Measurements from ENCODE around the gene SYNC. TPM values are rescaled to one million over a fixed set of nuclear protein-coding genes. Genes with fewer than 3 reads are reported as not detected.
A peak's percentile ranks its signal among the peaks of the same experiment; 100 is the strongest.

The SYNC gene
- total RNA-seq, 5 donors from 2014 or later (not counting 1 experiment from before 2014, with no cell fraction given), result 0.07 TPM; not detected in 4

DNA sequence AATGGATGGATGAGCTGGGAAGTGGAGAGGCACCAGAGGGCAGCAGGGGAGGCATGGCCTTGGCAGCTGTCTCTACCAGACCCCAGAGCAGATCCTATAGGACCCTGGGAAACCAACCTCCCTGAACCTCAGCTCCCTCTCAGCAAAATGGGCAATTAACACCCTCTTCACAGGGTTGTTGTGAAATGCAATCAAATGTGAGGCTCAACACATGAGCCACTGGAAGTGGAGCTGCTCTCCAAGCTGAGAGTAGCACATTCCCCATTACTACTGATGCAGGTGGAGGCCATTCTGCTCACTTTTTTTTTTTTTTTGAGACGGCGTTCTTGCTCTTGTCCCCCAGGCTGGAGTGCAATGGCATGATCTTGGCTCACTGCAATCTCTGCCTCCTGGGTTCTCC lies 6.5 kb upstream of the SYNC start:
- no peak overlapping the region for H3K4me3 Mint-ChIP-seq
- H3K27me3 Mint-ChIP-seq, result peaks cover 22 to 26% of the 10 kb centered on the region in 2 donors
- Histone ChIP-seq H3K36me3 (ENCODE audit: control insufficient read depth in 2 of 2, extremely low read depth in 1 of 2, insufficient read depth in 1 of 2, low read length in 1 of 2) (no peaks in the 10 kb centered on the region), H3K9me3 (no peaks in the 10 kb centered on the region), H3K4me1 (ENCODE audit: control insufficient read depth in 1 of 2, extremely low read depth in 1 of 2, insufficient read depth in 2 of 2, low read length in 2 of 2) (peaks cover 0 to 9% of the 10 kb centered on the region in 2 experiments), H3K27me3 (replicated peaks in 1 of 2; ENCODE audit: control insufficient read depth in 2 of 2, extremely low read depth in 1 of 2, insufficient read depth in 2 of 2, low read length in 1 of 2) (peaks cover 0 to 32% of the 10 kb centered on the region in 2 experiments), H3K4me3 (ENCODE audit: control insufficient read depth in 1 of 2, extremely low read depth in 1 of 2, low read length in 1 of 2) (no peak overlapping the region), H3K27ac (ENCODE audit: low read length) (no peak overlapping the region)
- ChIA-PET POLR2A (no interaction called here), CTCF (interaction anchor here (0.6 to 2.4 kb wide), 3 partner anchors 64 to 188 kb away, joined by 3 to 8 read pairs (median 6); no protein-coding TSS in a partner anchor)
- no peak for DNase-seq
- H3K9me3 Mint-ChIP-seq, result no peaks in the 10 kb centered on the region
- H3K27ac Mint-ChIP-seq, result no peak overlapping the region
- ATAC-seq (replicated peaks in 1 of 4), result no peak
- peaks cover 0 to 5% (median 3%) of the 10 kb centered on the region in 3 donors for H3K4me1 Mint-ChIP-seq
- WGBS (ENCODE audit: insufficient coverage), result no CpG with 5 or more reads among the region's 2 CpGs
- H3K36me3 Mint-ChIP-seq, result peaks cover 4% of the 10 kb centered on the region

DNA sequence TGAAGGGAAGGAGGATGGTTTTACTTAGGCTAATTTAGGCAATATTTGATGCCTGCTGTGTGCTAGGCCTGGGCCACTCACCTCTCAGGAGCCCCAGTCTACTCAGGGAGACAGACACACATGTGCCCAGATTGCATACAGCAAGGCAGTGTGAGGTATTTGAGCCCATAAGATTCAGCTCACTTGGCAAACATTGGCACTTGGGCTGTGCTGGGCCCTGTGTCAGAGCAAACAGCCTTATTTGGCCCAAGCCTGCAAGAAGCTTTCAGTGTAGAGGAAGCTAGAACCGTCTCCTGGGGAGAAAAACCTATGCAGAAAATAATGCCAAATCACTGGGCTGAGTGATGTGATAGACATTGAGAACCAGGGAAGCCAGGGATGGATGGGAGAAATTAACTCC lies 3.9 kb upstream of the SYNC start:
- POLR2A ChIA-PET, result no interaction called here
- H3K36me3 ChIP-seq (ENCODE audit: control insufficient read depth in 2 of 2, extremely low read depth in 1 of 2, insufficient read depth in 1 of 2, low read length in 1 of 2), result no peaks in the 10 kb centered on the region
- peaks cover 0 to 15% of the 10 kb centered on the region in 2 experiments for H3K4me1 ChIP-seq (ENCODE audit: control insufficient read depth in 1 of 2, extremely low read depth in 1 of 2, insufficient read depth in 2 of 2, low read length in 2 of 2)
- H3K4me1 Mint-ChIP-seq, result peaks cover 9 to 13% (median 9%) of the 10 kb centered on the region in 3 donors
- ATAC-seq (replicated peaks in 1 of 4) (no peak), DNase-seq (no peak)
- H3K27ac Mint-ChIP-seq, result no peak overlapping the region
- peaks cover 35 to 43% of the 10 kb centered on the region in 2 donors for H3K27me3 Mint-ChIP-seq
- 90% methylated on average over 1 of the region's 1 CpG for WGBS (ENCODE audit: insufficient coverage)
- peaks cover 0 to 51% of the 10 kb centered on the region in 2 experiments for H3K27me3 ChIP-seq (replicated peaks in 1 of 2; ENCODE audit: control insufficient read depth in 2 of 2, extremely low read depth in 1 of 2, insufficient read depth in 2 of 2, low read length in 1 of 2)
- H3K4me3 ChIP-seq (ENCODE audit: control insufficient read depth in 1 of 2, extremely low read depth in 1 of 2, low read length in 1 of 2), result no peak overlapping the region
- H3K9me3 Mint-ChIP-seq, result no peaks in the 10 kb centered on the region
- H3K4me3 Mint-ChIP-seq, result no peak overlapping the region
- H3K36me3 Mint-ChIP-seq, result peaks cover 6% of the 10 kb centered on the region
- CTCF ChIA-PET, result no interaction called here
- no peak overlapping the region for H3K27ac ChIP-seq (ENCODE audit: low read length)
- H3K9me3 ChIP-seq, result no peaks in the 10 kb centered on the region

DNA sequence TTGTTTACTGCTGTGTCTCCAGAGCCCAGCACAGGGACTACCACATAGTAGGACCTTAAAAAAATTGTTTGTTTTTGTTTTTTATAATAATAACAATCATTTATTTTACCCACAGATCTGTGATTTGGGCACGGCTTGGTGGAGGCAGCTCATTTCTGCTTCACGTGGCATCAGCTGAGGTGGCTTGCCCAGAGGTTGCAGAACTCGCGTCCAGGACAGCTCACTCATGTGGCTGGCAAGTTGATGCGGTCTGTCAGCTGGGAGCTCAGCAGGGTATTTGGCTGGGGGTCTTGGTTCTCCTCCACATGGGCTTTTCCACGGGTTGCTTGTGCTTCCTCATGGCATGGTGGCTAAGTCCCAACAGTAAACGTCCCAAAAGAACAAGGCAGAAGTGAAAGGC lies 2.9 kb upstream of the SYNC start:
- no peaks in the 10 kb centered on the region for H3K36me3 ChIP-seq (ENCODE audit: control insufficient read depth in 2 of 2, extremely low read depth in 1 of 2, insufficient read depth in 1 of 2, low read length in 1 of 2)
- H3K27ac Mint-ChIP-seq, result no peak overlapping the region
- peaks cover 35 to 49% of the 10 kb centered on the region in 2 donors for H3K27me3 Mint-ChIP-seq
- H3K4me3 ChIP-seq (ENCODE audit: control insufficient read depth in 1 of 2, extremely low read depth in 1 of 2, low read length in 1 of 2), result no peak overlapping the region
- H3K9me3 Mint-ChIP-seq, result no peaks in the 10 kb centered on the region
- ChIA-PET POLR2A (interaction anchor here in 1 of 2 donors (0.6 kb wide), 1 partner anchor 111 kb away, joined by 4 read pairs; no protein-coding TSS in a partner anchor), CTCF (interaction anchor here in 1 of 2 donors (0.9 kb wide), 1 partner anchor 68 kb away, joined by 3 read pairs; no protein-coding TSS in a partner anchor)
- no peak overlapping the region for H3K27ac ChIP-seq (ENCODE audit: low read length)
- peaks cover 0 to 54% of the 10 kb centered on the region in 2 experiments for H3K27me3 ChIP-seq (replicated peaks in 1 of 2; ENCODE audit: control insufficient read depth in 2 of 2, extremely low read depth in 1 of 2, insufficient read depth in 2 of 2, low read length in 1 of 2)
- peaks cover 9 to 13% (median 9%) of the 10 kb centered on the region in 3 donors for H3K4me1 Mint-ChIP-seq
- WGBS (ENCODE audit: insufficient coverage), result 78% methylated on average over 7 of the region's 7 CpGs
- DNase-seq, result no peak
- no peak for ATAC-seq (replicated peaks in 1 of 4)
- no peak overlapping the region for H3K4me3 Mint-ChIP-seq
- H3K4me1 ChIP-seq (ENCODE audit: control insufficient read depth in 1 of 2, extremely low read depth in 1 of 2, insufficient read depth in 2 of 2, low read length in 2 of 2), result peaks cover 0 to 15% of the 10 kb centered on the region in 2 experiments
- H3K36me3 Mint-ChIP-seq, result peaks cover 6% of the 10 kb centered on the region
- H3K9me3 ChIP-seq, result no peaks in the 10 kb centered on the region

DNA sequence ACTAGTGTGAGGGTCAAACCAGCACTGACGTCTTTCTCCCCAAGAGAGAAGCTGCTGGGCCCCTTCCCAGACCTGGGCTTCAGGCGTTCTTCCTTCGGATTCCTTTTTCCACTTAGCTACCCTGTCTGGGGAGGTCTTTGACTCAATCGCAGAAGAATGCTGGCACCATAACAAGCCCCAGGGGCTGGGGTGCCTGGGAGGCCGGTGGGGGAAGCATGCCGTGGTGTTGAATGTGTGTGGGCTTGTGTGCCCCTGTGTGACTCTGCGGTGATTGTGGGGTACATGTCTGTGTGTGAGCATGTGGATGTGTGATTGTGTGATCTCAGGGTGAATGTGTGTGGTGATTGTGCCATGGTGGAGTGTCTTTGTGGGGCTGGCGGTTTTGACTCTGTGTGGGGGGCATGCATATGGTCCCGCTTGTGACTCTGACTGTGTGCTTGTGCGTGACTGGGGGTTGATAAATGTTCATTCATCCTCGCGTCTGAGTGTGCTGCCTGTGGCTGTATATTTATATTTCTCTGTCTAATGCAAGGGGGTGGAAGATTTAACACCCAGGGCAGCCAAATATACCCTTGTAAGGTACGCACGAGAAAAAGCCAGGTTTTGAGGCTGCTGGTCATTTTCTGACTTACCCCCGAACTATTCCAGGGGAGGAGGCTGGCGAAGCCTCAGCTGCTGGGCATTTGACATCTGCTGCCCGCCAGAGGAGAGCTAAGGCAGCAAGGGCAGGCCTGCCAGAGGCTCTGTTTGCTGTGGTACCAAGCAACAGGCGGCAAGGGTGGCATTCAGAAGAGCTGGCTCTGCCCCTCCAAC lies 1.1 kb upstream of the SYNC start:
- H3K36me3 Mint-ChIP-seq, result peaks cover 6% of the 10 kb centered on the region
- no peak for ATAC-seq (replicated peaks in 1 of 4)
- no peak overlapping the region for H3K27ac Mint-ChIP-seq
- no peaks in the 10 kb centered on the region for H3K9me3 ChIP-seq
- DNase-seq, result no peak
- H3K4me3 Mint-ChIP-seq, result peak overlapping the region; percentile 53 to 56 (median 56)
- WGBS (ENCODE audit: insufficient coverage), result 64% methylated on average over 12 of the region's 18 CpGs
- no peaks in the 10 kb centered on the region for H3K9me3 Mint-ChIP-seq
- peaks cover 0 to 15% of the 10 kb centered on the region in 2 experiments for H3K4me1 ChIP-seq (ENCODE audit: control insufficient read depth in 1 of 2, extremely low read depth in 1 of 2, insufficient read depth in 2 of 2, low read length in 2 of 2)
- H3K27me3 Mint-ChIP-seq, result peaks cover 35 to 52% of the 10 kb centered on the region in 2 donors
- H3K4me1 Mint-ChIP-seq, result peaks cover 9 to 13% (median 9%) of the 10 kb centered on the region in 3 donors
- no peak overlapping the region for H3K27ac ChIP-seq (ENCODE audit: low read length)
- POLR2A ChIA-PET, result no interaction called here
- H3K27me3 ChIP-seq (replicated peaks in 1 of 2; ENCODE audit: control insufficient read depth in 2 of 2, extremely low read depth in 1 of 2, insufficient read depth in 2 of 2, low read length in 1 of 2), result peaks cover 0 to 57% of the 10 kb centered on the region in 2 experiments
- H3K36me3 ChIP-seq (ENCODE audit: control insufficient read depth in 2 of 2, extremely low read depth in 1 of 2, insufficient read depth in 1 of 2, low read length in 1 of 2), result no peaks in the 10 kb centered on the region
- CTCF ChIA-PET, result interaction anchor here (0.6 to 1.4 kb wide), 2 partner anchors 8 to 32 kb away, joined by 3 read pairs; no protein-coding TSS in a partner anchor
- no peak overlapping the region for H3K4me3 ChIP-seq (ENCODE audit: control insufficient read depth in 1 of 2, extremely low read depth in 1 of 2, low read length in 1 of 2)

DNA sequence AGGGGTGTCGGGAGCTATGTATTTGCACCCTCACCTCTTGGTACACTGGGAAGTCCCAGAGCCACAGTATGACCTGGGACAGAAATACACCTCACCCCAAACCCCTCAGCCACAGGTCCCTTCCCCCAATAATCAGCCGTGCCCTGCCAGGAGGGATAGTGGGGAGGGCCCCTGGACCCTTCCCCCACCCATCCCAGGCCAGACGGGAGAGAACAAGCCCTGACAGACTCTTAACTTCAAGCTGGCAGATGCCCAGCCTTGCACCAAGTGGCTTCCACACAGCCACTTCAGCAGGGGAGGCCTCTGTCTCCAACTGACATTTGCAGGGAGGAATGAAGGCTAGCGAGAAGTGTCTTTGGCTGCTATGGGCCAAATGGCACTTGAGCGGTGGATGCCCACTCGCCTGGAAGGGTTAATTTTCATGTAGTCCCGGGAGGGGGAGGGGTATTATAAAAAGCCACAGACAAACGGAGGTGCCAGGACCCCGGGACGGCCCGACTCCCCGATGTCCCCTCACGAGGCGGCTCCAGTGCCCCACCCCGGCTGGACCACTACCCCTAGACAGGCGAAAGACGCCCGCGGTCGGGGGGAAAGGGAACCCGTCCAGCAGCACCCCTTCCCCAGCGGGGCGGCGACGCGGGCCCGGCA lies 495 bp downstream of the SYNC start:
- H3K27me3 ChIP-seq (replicated peaks in 1 of 2; ENCODE audit: control insufficient read depth in 2 of 2, extremely low read depth in 1 of 2, insufficient read depth in 2 of 2, low read length in 1 of 2), result peaks cover 0 to 57% of the 10 kb centered on the region in 2 experiments
- peaks cover 6% of the 10 kb centered on the region for H3K36me3 Mint-ChIP-seq
- H3K36me3 ChIP-seq (ENCODE audit: control insufficient read depth in 2 of 2, extremely low read depth in 1 of 2, insufficient read depth in 1 of 2, low read length in 1 of 2), result no peaks in the 10 kb centered on the region
- H3K9me3 Mint-ChIP-seq, result no peaks in the 10 kb centered on the region
- peaks cover 9 to 13% (median 9%) of the 10 kb centered on the region in 3 donors for H3K4me1 Mint-ChIP-seq
- ChIA-PET POLR2A (no interaction called here), CTCF (no interaction called here)
- H3K4me1 ChIP-seq (ENCODE audit: control insufficient read depth in 1 of 2, extremely low read depth in 1 of 2, insufficient read depth in 2 of 2, low read length in 2 of 2), result peaks cover 0 to 15% of the 10 kb centered on the region in 2 experiments
- peaks cover 32 to 49% of the 10 kb centered on the region in 2 donors for H3K27me3 Mint-ChIP-seq
- no peaks in the 10 kb centered on the region for H3K9me3 ChIP-seq
- ATAC-seq (replicated peaks in 1 of 4) (peak in 1 of 4 experiments; percentile 12), DNase-seq (no peak)
- H3K4me3 Mint-ChIP-seq, result peak overlapping the region; percentile 50 to 60 (median 56)
- no peak overlapping the region for H3K27ac Mint-ChIP-seq
- no peak overlapping the region for H3K4me3 ChIP-seq (ENCODE audit: control insufficient read depth in 1 of 2, extremely low read depth in 1 of 2, low read length in 1 of 2)
- no peak overlapping the region for H3K27ac ChIP-seq (ENCODE audit: low read length)
- WGBS (ENCODE audit: insufficient coverage), result 17% methylated on average over 21 of the region's 27 CpGs

DNA sequence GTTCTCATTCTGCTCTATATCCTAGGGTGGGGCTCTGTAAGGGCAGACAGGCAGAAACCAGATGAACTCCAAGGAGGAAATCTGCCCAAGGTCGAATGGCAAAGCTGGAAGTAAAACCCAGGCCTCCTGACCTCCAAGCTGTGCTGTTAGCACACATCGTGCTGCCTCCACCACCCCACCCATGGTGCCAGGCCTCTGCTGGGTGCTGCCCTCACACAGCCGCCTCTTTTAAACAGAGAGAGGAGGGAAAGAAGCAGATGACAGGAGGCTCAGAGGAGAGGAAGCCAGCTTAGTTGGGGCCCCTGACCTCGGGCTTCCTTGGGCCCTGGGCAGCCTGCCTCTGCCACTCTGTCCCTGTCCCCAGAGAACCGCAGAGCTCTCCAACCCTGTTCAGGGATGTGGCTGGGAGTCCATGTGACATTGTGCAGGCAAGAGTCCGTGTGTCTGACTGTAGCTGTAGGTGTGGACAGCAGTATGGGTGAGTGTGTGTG lies 1.1 kb downstream of the SYNC start:
- Histone ChIP-seq H3K27ac (ENCODE audit: low read length) (no peak overlapping the region), H3K27me3 (replicated peaks in 1 of 2; ENCODE audit: control insufficient read depth in 2 of 2, extremely low read depth in 1 of 2, insufficient read depth in 2 of 2, low read length in 1 of 2) (peaks cover 0 to 53% of the 10 kb centered on the region in 2 experiments), H3K9me3 (no peaks in the 10 kb centered on the region), H3K4me3 (ENCODE audit: control insufficient read depth in 1 of 2, extremely low read depth in 1 of 2, low read length in 1 of 2) (no peak overlapping the region), H3K4me1 (ENCODE audit: control insufficient read depth in 1 of 2, extremely low read depth in 1 of 2, insufficient read depth in 2 of 2, low read length in 2 of 2) (peaks cover 0 to 15% of the 10 kb centered on the region in 2 experiments), H3K36me3 (ENCODE audit: control insufficient read depth in 2 of 2, extremely low read depth in 1 of 2, insufficient read depth in 1 of 2, low read length in 1 of 2) (no peaks in the 10 kb centered on the region)
- no peak for DNase-seq
- H3K36me3 Mint-ChIP-seq, result peaks cover 6% of the 10 kb centered on the region
- WGBS (ENCODE audit: insufficient coverage), result 85% methylated on average over 4 of the region's 6 CpGs
- H3K9me3 Mint-ChIP-seq, result no peaks in the 10 kb centered on the region
- H3K27me3 Mint-ChIP-seq, result peaks cover 28 to 45% of the 10 kb centered on the region in 2 donors
- peak overlapping the region in 2 of 3 donors; percentile 56 to 60 for H3K4me3 Mint-ChIP-seq
- no peak overlapping the region for H3K27ac Mint-ChIP-seq
- ATAC-seq (replicated peaks in 1 of 4), result no peak
- CTCF ChIA-PET, result no interaction called here
- POLR2A ChIA-PET, result no interaction called here
- peaks cover 9 to 13% (median 9%) of the 10 kb centered on the region in 3 donors for H3K4me1 Mint-ChIP-seq
